ENCODE results near the gene GTF2H1.

DNA sequence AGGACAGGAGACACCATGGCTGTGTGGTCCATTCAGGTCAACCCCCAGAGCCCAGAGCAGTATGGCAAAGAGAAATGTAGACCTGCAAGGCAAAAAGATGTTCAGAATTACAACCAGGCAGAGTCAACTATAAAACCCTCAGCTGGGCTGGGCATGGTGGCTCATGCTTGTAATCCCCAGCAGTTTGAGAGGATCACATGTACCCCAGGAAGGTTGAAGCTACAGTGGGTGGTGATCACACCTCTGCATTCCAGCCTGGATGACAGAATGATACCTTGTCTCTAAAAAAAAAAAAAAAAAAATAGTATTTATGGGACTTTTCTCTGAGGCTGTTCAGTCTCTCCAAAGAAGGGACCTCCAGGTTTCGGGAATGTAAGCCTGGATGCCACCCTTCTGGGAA is 53.6 kb downstream of the GTF2H1 start:
- no peak for TF ChIP-seq CTCF (conservative IDR thresholded peaks at IDR 0.05)
- no peak for TF ChIP-seq ZFX (IDR thresholded peaks at IDR 0.05)
